CD4-positive, alpha-beta T cell treated with Interleukin-6 for 4 hours (primary cell): ENCODE measurements around the gene LDB2.
A peak's percentile ranks its signal among the peaks of the same experiment; 100 is the strongest.

Source experiments
- DNase-seq: peaks from one replicate; pipeline ENCODE4 v3.0.0-alpha.2; 2020; ENCODE audit warnings: mixed read lengths

Gene LDB2

DNA sequence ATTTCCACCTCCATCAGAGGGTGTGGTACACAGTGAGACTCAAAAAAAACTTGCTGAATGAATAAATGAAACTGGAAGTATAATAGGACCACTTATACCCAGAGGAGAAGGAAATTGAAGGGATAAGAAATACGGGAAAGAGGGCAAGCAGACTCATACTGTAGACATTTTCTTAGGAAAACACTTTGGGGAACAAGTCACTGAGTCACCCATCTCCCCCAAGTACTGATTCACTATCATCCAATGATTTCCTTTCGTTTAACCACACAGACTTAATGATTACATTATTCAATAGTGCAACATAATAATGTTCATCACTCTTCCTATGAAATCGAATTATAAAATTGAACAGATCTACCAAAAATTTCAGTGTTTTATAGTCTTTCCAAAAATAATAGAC is 97.1 kb downstream of the LDB2 start:
- DNase-seq: no peak

DNA sequence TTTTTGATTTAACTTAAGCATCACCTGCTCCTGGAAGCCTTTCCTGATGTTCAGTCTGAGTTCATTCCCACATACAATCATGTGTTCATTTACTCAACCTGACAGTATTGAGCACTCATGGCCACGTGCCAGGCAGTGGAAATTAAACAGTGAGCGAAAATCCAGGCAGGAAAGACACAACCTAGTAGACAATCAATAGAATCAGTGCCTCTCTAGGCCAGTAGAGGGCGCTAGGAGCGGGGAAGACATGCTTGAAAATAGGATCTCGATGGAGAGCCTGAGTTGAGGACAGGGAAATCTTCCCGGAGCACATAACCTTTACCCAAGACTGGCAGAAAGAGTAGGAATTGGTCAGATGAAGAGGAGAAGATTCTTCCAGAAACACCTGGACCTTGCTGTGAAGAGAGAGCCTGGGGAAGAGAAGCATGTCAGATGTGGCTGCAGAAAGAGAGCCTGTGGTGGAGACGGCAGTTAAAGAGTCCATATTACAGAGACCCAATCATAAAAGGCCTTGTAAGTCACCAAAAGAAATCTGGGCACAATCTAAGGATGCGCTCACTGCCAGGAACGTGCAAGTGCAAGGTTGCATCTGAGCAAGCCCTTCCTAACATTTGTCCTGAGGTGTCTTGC is 103.5 kb downstream of the LDB2 start:
- DNase-seq: peak; percentile 16

GRCh38 chr4:16791460-16791859 is 107.0 kb downstream of the LDB2 start:
- DNase-seq: no peak

DNA sequence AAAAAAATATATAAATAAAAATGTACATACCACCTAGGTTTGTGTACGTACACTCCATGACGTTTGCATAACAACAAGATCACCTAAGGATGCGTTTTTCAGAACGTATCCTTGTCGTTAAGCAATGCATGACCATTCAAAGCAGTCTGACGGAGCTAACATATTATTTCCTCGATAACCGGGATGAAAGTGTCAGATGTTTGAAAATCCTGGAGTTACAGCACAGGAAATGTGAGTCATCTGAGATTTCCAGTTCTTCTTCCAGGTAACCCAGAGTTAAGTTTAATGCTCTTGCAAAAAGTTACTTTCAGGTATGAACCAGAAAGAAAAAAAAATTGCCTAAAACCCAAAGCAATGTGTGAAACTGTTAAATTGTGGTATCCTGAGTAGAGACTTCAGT is 107.9 kb downstream of the LDB2 start:
- DNase-seq: no peak

DNA sequence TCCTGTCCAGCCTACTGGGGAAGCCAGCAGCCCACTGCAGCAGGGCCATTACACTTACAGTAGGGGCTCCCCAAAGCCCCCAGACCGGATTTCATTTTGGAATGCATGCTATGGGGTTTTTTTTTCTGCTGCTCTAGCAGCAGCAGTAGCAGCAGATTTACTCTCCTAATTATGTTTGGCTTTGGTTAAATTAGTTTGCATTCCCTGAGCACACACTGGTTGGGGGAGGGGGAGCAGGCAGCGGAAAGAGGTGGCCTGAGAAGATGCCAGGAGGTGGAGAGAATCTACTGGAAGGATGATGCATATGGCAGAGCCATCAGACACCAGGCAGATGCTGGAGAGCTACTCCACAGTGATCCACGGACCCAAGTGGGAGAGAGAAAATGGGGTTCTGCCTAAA is 109.6 kb downstream of the LDB2 start:
- no peak for DNase-seq

GRCh38 chr4:16785793-16786527 is 112.5 kb downstream of the LDB2 start:
- no peak for DNase-seq

GRCh38 chr4:16783119-16783518 is 115.3 kb downstream of the LDB2 start:
- no peak for DNase-seq

DNA sequence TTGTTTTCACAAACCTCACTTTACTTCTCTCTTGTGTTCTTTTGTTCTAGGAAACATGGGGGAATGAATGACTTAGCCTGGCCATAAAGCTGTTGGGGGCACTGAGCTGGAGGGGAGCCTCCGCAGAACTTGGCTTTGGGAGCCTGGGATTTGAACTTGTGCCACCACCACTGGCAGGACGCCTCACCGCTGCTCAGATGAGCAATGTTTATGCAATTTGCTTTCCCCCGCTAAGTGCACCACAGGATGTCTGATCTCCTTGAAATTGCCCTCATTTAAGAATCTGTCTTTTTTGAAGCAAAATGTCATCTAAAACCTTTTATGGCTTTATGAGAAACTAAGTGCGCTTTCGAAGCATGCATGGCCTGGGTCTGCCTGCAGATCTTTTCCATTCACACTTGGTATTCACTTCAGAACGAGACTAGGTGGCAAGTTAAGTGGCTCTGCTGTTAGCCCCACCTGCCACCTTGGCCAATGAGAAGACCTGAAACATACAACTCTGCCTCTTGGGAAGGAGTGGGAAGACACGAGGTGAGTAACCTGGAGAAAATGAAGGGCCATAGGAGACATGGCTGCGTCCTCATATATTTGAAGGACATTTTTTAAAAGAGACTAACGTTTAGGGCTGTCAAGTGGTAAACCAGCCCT is 119.3 kb downstream of the LDB2 start:
- DNase-seq: no peak

DNA sequence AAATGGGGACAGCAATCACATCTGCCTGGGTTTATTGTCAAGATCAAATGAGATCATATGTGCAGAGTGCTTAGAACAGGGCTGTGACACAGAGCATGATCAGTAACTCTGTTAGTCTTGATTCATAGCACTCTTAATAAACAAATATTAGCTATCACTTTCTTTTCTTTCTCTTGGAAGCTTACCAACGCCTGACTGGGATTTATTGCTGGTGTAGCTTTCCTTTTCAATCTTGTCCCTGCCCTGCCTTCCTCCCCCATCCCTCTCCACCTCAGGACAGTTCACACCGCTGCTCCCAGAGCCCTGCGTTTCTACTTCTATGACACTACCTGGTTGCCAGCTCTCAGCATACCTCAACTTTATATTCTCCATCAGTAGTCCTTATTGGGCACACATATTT is 120.7 kb downstream of the LDB2 start:
- no peak for DNase-seq

DNA sequence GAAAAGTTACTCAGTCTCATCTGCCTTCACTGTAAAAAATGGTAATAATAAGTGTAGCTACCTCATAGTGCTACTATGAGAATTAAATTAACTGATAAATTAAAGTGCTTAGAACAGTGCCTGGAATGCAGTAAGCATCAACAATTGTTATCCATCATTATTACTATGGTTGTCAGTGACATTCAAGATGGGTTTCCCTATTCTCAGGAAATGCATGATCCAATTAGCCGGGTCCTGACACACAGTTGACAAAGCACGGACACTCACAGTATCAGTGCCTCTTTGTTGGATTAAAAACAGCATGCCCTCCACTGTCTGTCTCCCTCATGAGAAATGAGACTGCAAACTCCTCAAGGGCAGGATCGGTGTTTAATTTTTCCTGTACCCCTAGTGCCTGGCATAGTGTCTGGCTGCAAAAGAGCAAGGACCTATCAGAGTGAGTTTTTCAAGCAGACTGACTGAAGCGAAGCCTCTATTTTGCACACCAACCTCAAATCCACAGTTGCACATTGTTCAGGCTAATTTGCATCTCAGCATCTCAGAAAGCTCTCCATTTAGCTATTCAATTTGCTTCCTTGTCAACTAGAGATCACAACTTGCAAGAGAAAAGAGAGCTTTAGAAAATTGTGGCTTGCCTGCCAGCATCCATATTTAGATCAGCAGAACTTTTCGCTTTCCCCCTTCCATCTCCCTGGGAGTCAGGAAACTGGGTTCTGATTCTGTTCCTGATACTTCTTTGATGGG is 122.9 kb downstream of the LDB2 start:
- DNase-seq: no peak

DNA sequence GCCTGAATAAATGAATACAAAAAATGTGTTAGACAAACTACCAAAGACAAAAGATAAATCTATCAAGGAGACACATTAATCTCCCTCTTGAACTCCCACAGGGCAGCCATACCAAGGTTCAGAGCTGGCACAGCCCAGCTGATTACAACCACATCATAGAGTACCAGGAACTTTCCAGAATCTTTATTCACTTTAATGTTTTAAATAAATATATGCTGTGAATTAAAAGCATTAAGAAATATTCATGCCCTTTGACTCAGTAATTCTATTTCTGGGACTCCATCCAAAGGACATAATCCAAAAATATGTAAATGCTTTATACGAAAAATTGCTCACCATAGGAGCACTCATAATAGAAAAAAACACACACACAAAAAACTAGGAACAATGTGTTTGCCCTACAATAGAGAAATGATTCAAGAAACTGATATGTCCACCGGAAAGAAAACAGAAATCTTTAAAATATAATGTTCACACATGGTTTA is 126.0 kb downstream of the LDB2 start:
- no peak for DNase-seq

- no peak for DNase-seq
Observed at GRCh38 chr4:16770710-16771285, 127.6 kb downstream of the LDB2 start.

GRCh38 chr4:16767861-16768260 is 130.6 kb downstream of the LDB2 start:
- no peak for DNase-seq

- DNase-seq: no peak
Observed at GRCh38 chr4:16767251-16767650, 131.2 kb downstream of the LDB2 start.

GRCh38 chr4:16765546-16765945 is 132.9 kb downstream of the LDB2 start:
- DNase-seq: no peak

DNA sequence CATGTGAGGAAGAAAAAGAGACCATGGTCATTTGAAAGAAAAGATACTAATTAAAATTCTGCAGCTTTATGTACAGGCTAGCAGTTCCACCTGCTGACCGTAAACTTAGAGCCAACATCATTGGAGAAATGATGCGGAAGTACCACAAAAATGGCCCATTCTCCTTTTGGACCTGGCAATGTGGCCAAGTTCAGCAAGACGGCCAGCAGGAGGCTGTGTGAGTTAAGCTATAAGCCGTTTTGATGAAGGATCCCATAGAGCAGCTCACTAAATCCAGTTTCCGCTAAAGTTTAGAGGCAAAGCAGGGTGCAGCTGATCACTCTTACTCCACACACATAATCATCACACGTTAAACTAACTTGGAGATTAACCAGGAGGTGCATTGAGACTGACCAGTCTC is 133.8 kb downstream of the LDB2 start:
- DNase-seq: no peak

GRCh38 chr4:16760617-16761363 is 137.7 kb downstream of the LDB2 start:
- DNase-seq: no peak

DNA sequence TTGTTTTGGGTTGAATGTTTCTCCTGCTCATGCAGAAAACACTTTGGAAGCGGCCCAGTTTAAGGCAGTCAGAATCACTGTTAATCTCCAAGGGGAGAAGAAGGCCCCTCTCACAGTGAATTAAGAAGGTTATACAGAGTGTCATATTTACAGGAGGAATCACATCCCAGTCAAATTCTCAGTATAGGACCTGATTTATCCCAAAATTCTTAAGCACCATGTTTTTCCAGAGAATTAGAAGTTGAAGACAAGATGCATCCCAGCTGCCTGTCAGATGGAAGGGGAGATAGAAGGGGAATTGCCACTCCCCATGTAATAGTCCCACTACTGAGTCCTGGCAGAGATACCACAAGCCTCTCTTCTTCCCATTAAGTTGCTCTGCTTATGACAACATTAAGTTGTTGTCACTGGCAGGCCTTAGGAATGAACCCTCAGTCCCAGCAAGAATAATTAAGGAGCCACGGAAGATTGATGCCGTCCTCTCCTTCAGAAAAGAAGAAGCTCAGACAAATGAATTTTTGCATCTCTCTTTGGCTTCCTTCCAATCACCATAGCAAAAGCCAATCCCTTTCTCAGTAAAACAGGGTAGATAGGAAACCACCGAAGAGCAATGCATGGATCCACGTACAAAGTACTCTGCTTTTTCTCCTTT is 138.4 kb downstream of the LDB2 start:
- DNase-seq: no peak

DNA sequence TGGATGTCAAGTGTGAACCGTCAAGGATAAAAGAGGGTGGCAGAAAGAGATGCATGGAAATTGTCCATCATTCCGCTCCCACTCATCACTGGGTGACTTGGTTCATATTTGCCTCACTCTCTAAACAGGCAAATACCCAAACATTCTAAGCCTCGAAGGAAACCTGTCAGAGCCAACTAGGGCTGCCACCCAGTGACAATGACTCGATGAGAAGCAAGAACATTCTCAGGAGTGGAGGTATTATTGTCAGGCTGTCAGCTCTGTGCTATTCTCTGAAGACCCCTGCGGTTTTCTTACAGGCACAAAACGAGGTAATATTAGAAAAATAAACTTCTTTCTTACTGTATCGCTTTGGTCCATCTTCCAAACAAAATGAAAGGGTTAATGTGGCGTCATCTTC is 139.6 kb downstream of the LDB2 start:
- no peak for DNase-seq

DNA sequence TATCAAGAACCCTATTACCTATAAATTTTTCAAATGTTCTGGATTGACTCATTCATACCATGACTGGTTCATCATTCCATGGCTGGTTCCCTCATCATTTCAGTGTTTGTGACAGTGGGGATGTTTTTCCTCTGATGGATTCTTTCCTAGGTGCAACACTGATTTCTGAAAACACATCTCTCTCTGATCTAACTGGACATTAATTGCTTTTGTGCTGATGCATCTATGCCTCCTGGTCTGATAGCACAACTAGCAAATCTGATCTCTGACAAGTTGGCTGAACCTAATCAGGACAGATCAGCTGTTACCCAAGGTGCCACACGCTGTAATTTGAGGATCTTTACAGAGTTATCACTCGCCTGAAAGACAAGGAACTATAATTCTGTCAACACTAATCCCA is 140.2 kb downstream of the LDB2 start:
- no peak for DNase-seq

- no peak for DNase-seq
Observed at GRCh38 chr4:16757080-16757521, 141.3 kb downstream of the LDB2 start.

- no peak for DNase-seq
Observed at GRCh38 chr4:16754104-16754503, 144.3 kb downstream of the LDB2 start.
